ENCODE results near the gene CHKA. TPM values are rescaled to one million over a fixed set of nuclear protein-coding genes. Genes with fewer than 3 reads are reported as not detected.
"Not testable (repeated sequence)": the region's sequence is repeated elsewhere in the genome, so short reads cannot be mapped to it uniquely, and the experiment has no call there.

Gene CHKA
- polyA plus RNA-seq, 1 of the 3 experiments (the other 2 are of a cell fraction): 12.3 TPM

- Histone ChIP-seq H4K20me1 (ENCODE audit: insufficient read depth) (0 out of 2 replicates have a peak, but pooled peaks cover 6% of the 10 kb centered on the region), H3K9ac (no peak overlapping the region), H3K27ac (ENCODE audit: low read depth in 2 of 2, low read length in 1 of 2) (no peak overlapping the region), H3K27me3 (ENCODE audit: insufficient read depth) (no peaks in the 10 kb centered on the region), H3K9me2 (no peaks in the 10 kb centered on the region), H3K4me1 (ENCODE audit: control insufficient read depth in 1 of 2, insufficient read depth in 2 of 2, low read depth in 1 of 2, low read length in 1 of 2) (peaks cover 0 to 4% of the 10 kb centered on the region in 2 experiments; a peak in 2 of 4 replicates), H3K79me2 (ENCODE audit: insufficient read depth) (peaks cover 26% of the 10 kb centered on the region), H3K4me2 (no peak overlapping the region), H3K36me3 (replicated peaks in 1 of 2; ENCODE audit: control insufficient read depth in 1 of 2, insufficient read depth in 2 of 2, low read length in 1 of 2) (peaks cover 0 to 14% of the 10 kb centered on the region in 2 experiments), H3K9me3 (no peaks in the 10 kb centered on the region), H3F3A (replicated peaks; ENCODE audit: insufficient read depth) (no peaks in the 10 kb centered on the region), H3K4me3 (ENCODE audit: low read depth in 2 of 2, low read length in 1 of 2) (no peak overlapping the region), H2AFZ (ENCODE audit: low read depth) (no peak overlapping the region)
- ChIA-PET CTCF (interaction anchor here (0.7 to 1.7 kb wide), 5 partner anchors 9 to 110 kb away, joined by 3 to 4 read pairs (median 3); no protein-coding TSS in a partner anchor), POLR2A (no interaction called here)
- no peak for DNase-seq
- WGBS (ENCODE audit: low lambda C conversion rate): 94% methylated on average over 8 of the region's 8 CpGs
- TF ChIP-seq PBX3 (IDR thresholded peaks at IDR 0.05) (no peak), TEAD4 (IDR thresholded peaks at IDR 0.05; ENCODE audit: borderline replicate concordance, insufficient read depth) (no peak)
These were observed 24.2 kb downstream of the CHKA start for GRCh38 chr11:68096962-68097361.

- H3F3A ChIP-seq (replicated peaks; ENCODE audit: insufficient read depth): peaks cover 5% of the 10 kb centered on the region
- CTCF ChIA-PET: interaction anchor here (1.5 kb wide), 1 partner anchor 116 kb away, joined by 6 read pairs; no protein-coding TSS in a partner anchor
- no peak overlapping the region for H3K4me3 ChIP-seq (ENCODE audit: low read depth in 2 of 2, low read length in 1 of 2)
- peaks cover 0 to 20% of the 10 kb centered on the region in 2 experiments for H3K36me3 ChIP-seq (replicated peaks in 1 of 2; ENCODE audit: control insufficient read depth in 1 of 2, insufficient read depth in 2 of 2, low read length in 1 of 2)
- no peaks in the 10 kb centered on the region for H3K27me3 ChIP-seq (ENCODE audit: insufficient read depth)
- TF ChIP-seq EP300 (IDR thresholded peaks at IDR 0.05; ENCODE audit: borderline replicate concordance in 1 of 2, low read depth in 1 of 2, low read length in 1 of 2) (no peak), MEF2A (IDR thresholded peaks at IDR 0.05; ENCODE audit: borderline replicate concordance, low read depth) (no peak), MXI1 (IDR thresholded peaks at IDR 0.05; ENCODE audit: low read depth, low read length) (no peak), TAF1 (IDR thresholded peaks at IDR 0.05; ENCODE audit: borderline replicate concordance, low read depth, low read length) (no peak), YY1 (IDR thresholded peaks at IDR 0.05; ENCODE audit: low read depth) (no peak), RXRA (IDR thresholded peaks at IDR 0.05; ENCODE audit: borderline replicate concordance, low read depth) (no peak), ZBTB33 (IDR thresholded peaks at IDR 0.05; ENCODE audit: borderline replicate concordance, low read depth) (no peak), GATA2 (CRISPR knock-in tag; IDR thresholded peaks at IDR 0.05) (no peak), TEAD4 (IDR thresholded peaks at IDR 0.05; ENCODE audit: borderline replicate concordance, insufficient read depth) (no peak), SMC3 (IDR thresholded peaks at IDR 0.05; ENCODE audit: low read depth, low read length) (no peak), NFIC (IDR thresholded peaks at IDR 0.05; ENCODE audit: borderline replicate concordance) (no peak), FOXM1 (IDR thresholded peaks at IDR 0.05; ENCODE audit: low read depth) (no peak)
- H4K20me1 ChIP-seq (ENCODE audit: insufficient read depth): 0 out of 2 replicates have a peak, but pooled peaks cover 6% of the 10 kb centered on the region
- peaks cover 4% of the 10 kb centered on the region; the same call in 1 of the 2 replicates for H3K79me2 ChIP-seq (ENCODE audit: insufficient read depth)
- no peaks in the 10 kb centered on the region for H3K9me3 ChIP-seq
- H3K27ac ChIP-seq (ENCODE audit: low read depth in 2 of 2, low read length in 1 of 2): no peak overlapping the region
- no peak overlapping the region for H3K4me2 ChIP-seq
- no peak overlapping the region for H2AFZ ChIP-seq (ENCODE audit: low read depth)
- POLR2A ChIA-PET: no interaction called here
- no peak overlapping the region for H3K9ac ChIP-seq
- no peak for DNase-seq
- 95% methylated on average over 4 of the region's 4 CpGs for WGBS (ENCODE audit: low lambda C conversion rate)
- H3K9me2 ChIP-seq: no peaks in the 10 kb centered on the region
- H3K4me1 ChIP-seq (ENCODE audit: control insufficient read depth in 1 of 2, insufficient read depth in 2 of 2, low read depth in 1 of 2, low read length in 1 of 2): no peaks in the 10 kb centered on the region; a peak in 1 of 4 replicates
These were observed 27.6 kb downstream of the CHKA start for GRCh38 chr11:68093565-68093964.

GRCh38 chr11:68092946-68093345 is 28.2 kb downstream of the CHKA start:
- H3K27ac ChIP-seq (ENCODE audit: low read depth in 2 of 2, low read length in 1 of 2); H3K9me2 ChIP-seq; H3K79me2 ChIP-seq (ENCODE audit: insufficient read depth); H3K4me3 ChIP-seq (ENCODE audit: low read depth in 2 of 2, low read length in 1 of 2); H4K20me1 ChIP-seq (ENCODE audit: insufficient read depth); H3K27me3 ChIP-seq (ENCODE audit: insufficient read depth); H2AFZ ChIP-seq (ENCODE audit: low read depth); POLR2A ChIA-PET; H3F3A ChIP-seq (replicated peaks; ENCODE audit: insufficient read depth); H3K4me1 ChIP-seq (ENCODE audit: control insufficient read depth in 1 of 2, insufficient read depth in 2 of 2, low read depth in 1 of 2, low read length in 1 of 2); H3K4me2 ChIP-seq; H3K9ac ChIP-seq; H3K9me3 ChIP-seq; DNase-seq: not testable (repeated sequence)
- CTCF ChIA-PET: interaction anchor here (1.0 to 1.5 kb wide), 2 partner anchors 64 to 117 kb away, joined by 3 to 6 read pairs; no protein-coding TSS in a partner anchor
- WGBS (ENCODE audit: low lambda C conversion rate): 91% methylated on average over 3 of the region's 3 CpGs
- peaks cover 0 to 20% of the 10 kb centered on the region in 2 experiments for H3K36me3 ChIP-seq (replicated peaks in 1 of 2; ENCODE audit: control insufficient read depth in 1 of 2, insufficient read depth in 2 of 2, low read length in 1 of 2)

Measured in SK-N-SH (cell line).